Measurements from ENCODE around the gene GRAMD1A.

GRAMD1A gene

DNA sequence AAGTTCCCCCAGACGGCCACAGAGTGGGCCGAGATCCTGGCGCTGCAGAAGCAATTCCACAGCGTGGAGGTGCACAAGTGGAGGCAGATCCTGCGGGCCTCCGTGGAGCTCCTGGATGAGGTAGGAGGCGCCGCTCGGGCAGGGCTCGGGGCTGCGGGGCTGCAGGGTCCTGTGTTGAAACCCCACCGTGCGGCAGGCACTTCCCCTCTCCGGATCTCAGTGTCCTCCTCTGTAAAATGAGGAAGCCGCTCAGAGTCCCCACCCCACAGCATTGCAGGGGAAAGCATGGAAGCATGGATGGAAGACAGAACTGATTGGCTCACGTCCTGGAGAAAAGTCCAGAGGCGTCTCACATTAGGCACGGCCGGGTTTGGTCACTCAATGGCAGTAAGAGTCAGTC lies 23.3 kb downstream of the GRAMD1A start:
- ATAC-seq (ENCODE audit: low read depth) (no peak), DNase-seq (ENCODE audit: low spot score) (no peak)
- Histone ChIP-seq H3K9me3 (ENCODE audit: severe bottlenecking) (no peaks in the 10 kb centered on the region), H3K4me1 (ENCODE audit: insufficient read depth, poor library complexity, severe bottlenecking) (no peaks in the 10 kb centered on the region), H3K4me3 (ENCODE audit: severe bottlenecking) (no peak overlapping the region), H3K36me3 (ENCODE audit: low read depth) (peaks cover 45% of the 10 kb centered on the region), H3K27me3 (ENCODE audit: insufficient read depth, poor library complexity, severe bottlenecking) (no peaks in the 10 kb centered on the region), H3K27ac (ENCODE audit: poor library complexity, severe bottlenecking) (no peak overlapping the region)
- TF ChIP-seq, protein P1, sequence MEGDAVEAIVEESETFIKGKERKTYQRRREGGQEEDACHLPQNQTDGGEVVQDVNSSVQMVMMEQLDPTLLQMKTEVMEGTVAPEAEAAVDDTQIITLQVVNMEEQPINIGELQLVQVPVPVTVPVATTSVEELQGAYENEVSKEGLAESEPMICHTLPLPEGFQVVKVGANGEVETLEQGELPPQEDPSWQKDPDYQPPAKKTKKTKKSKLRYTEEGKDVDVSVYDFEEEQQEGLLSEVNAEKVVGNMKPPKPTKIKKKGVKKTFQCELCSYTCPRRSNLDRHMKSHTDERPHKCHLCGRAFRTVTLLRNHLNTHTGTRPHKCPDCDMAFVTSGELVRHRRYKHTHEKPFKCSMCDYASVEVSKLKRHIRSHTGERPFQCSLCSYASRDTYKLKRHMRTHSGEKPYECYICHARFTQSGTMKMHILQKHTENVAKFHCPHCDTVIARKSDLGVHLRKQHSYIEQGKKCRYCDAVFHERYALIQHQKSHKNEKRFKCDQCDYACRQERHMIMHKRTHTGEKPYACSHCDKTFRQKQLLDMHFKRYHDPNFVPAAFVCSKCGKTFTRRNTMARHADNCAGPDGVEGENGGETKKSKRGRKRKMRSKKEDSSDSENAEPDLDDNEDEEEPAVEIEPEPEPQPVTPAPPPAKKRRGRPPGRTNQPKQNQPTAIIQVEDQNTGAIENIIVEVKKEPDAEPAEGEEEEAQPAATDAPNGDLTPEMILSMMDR (IDR thresholded peaks at IDR 0.05; ENCODE audit: poor library complexity, severe bottlenecking) = no peak

DNA sequence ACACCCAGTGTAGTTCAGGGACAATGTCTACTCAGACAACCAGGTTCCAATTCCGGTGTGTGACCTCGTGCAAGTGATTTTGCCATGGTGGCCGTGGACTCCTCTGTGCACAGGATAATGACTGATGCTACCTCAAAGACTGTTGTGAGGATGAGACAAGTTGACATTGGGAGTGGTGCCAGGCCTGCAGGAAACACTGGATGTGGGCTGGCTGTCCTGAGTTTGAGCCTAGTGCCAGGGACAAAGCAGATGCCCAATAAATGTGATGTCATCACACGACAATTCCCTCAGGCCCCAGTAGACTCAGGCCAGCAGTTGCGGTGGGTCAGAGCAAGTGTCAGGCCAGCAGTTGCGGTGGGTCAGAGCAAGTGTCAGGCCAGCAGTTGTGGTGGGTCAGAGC lies 24.0 kb downstream of the GRAMD1A start:
- no peaks in the 10 kb centered on the region for H3K27me3 ChIP-seq (ENCODE audit: insufficient read depth, poor library complexity, severe bottlenecking)
- ATAC-seq (ENCODE audit: low read depth) (no peak), DNase-seq (ENCODE audit: low spot score) (no peak)
- no peaks in the 10 kb centered on the region for H3K4me1 ChIP-seq (ENCODE audit: insufficient read depth, poor library complexity, severe bottlenecking)
- H3K27ac ChIP-seq (ENCODE audit: poor library complexity, severe bottlenecking) = no peak overlapping the region
- H3K4me3 ChIP-seq (ENCODE audit: severe bottlenecking) = no peak overlapping the region
- peaks cover 41% of the 10 kb centered on the region for H3K36me3 ChIP-seq (ENCODE audit: low read depth)
- TF ChIP-seq, protein P1 (IDR thresholded peaks at IDR 0.05; ENCODE audit: poor library complexity, severe bottlenecking) = no peak
- no peaks in the 10 kb centered on the region for H3K9me3 ChIP-seq (ENCODE audit: severe bottlenecking)

GRCh38 chr19:35025969-35026368 lies 25.8 kb downstream of the GRAMD1A start:
- TF ChIP-seq, protein P1 (IDR thresholded peaks at IDR 0.05; ENCODE audit: poor library complexity, severe bottlenecking) = no peak
- Histone ChIP-seq H3K36me3 (ENCODE audit: low read depth) (peaks cover 26% of the 10 kb centered on the region), H3K4me3 (ENCODE audit: severe bottlenecking) (no peak overlapping the region), H3K27ac (ENCODE audit: poor library complexity, severe bottlenecking) (no peak overlapping the region), H3K4me1 (ENCODE audit: insufficient read depth, poor library complexity, severe bottlenecking) (no peaks in the 10 kb centered on the region), H3K9me3 (ENCODE audit: severe bottlenecking) (no peaks in the 10 kb centered on the region), H3K27me3 (ENCODE audit: insufficient read depth, poor library complexity, severe bottlenecking) (peaks cover 2% of the 10 kb centered on the region)
- DNase-seq (ENCODE audit: low spot score) (no peak), ATAC-seq (ENCODE audit: low read depth) (no peak)

DNA sequence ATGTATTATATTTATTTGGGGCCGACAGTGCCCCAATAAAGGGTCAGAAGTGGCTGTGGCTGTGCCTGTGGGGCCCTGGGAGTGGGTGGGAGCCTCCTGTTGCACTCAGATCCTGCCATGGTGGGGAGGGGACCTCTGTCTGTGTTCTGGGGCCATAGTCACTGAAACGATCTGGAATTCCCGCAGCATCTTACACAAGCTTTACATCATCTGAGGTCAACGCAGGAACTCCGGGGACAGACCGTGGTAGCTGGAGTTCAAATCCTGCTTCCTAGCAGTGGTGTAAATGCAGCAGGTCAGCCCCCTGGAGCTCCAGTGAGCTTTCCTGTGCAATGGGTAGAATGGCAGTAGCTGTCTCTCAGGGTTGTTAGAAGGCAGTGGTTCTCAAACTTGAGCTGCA lies 26.3 kb downstream of the GRAMD1A start:
- H3K27ac ChIP-seq (ENCODE audit: poor library complexity, severe bottlenecking) = no peak overlapping the region
- peaks cover 26% of the 10 kb centered on the region for H3K36me3 ChIP-seq (ENCODE audit: low read depth)

DNA sequence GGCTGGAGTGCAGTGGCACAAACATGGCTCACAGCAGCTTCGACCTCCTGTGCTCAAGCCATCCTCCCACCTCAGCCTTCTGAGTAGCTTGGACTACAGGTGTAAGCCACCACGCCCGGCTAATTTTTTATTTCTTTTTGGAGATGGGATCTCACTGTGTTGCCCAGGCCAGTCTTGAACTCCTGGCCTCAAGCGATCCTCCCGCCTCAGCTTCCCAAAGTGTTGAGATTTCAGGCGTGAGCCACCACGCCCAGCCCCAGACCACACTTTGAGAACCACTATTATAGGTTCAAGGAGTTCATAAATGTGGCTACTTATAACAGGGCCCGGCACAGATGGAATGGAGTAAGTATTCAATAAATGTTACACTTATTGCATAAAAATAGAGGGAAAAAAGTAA lies 26.9 kb downstream of the GRAMD1A start:
- TF ChIP-seq, protein P1 (IDR thresholded peaks at IDR 0.05; ENCODE audit: poor library complexity, severe bottlenecking) = no peak
- no peak for DNase-seq (ENCODE audit: low spot score)
- H3K27ac ChIP-seq (ENCODE audit: poor library complexity, severe bottlenecking) = no peak overlapping the region
- peaks cover 26% of the 10 kb centered on the region for H3K36me3 ChIP-seq (ENCODE audit: low read depth)
- H3K4me1 ChIP-seq (ENCODE audit: insufficient read depth, poor library complexity, severe bottlenecking) = no peaks in the 10 kb centered on the region
- no peak overlapping the region for H3K4me3 ChIP-seq (ENCODE audit: severe bottlenecking)
- ATAC-seq (ENCODE audit: low read depth) = no peak
- H3K9me3 ChIP-seq (ENCODE audit: severe bottlenecking) = no peaks in the 10 kb centered on the region
- peaks cover 10% of the 10 kb centered on the region for H3K27me3 ChIP-seq (ENCODE audit: insufficient read depth, poor library complexity, severe bottlenecking)

More for the DNA sequence above, 26.3 kb downstream of the GRAMD1A start:
- TF ChIP-seq, protein P1 (IDR thresholded peaks at IDR 0.05; ENCODE audit: poor library complexity, severe bottlenecking) = no peak
- ATAC-seq (ENCODE audit: low read depth) (no peak), DNase-seq (ENCODE audit: low spot score) (no peak)
- Histone ChIP-seq H3K27me3 (ENCODE audit: insufficient read depth, poor library complexity, severe bottlenecking) (peaks cover 6% of the 10 kb centered on the region), H3K4me3 (ENCODE audit: severe bottlenecking) (no peak overlapping the region), H3K4me1 (ENCODE audit: insufficient read depth, poor library complexity, severe bottlenecking) (no peaks in the 10 kb centered on the region), H3K9me3 (ENCODE audit: severe bottlenecking) (no peaks in the 10 kb centered on the region)

Data from RWPE2 (cell line).